ENCODE results near the gene IL1R2.

Gene IL1R2

DNA sequence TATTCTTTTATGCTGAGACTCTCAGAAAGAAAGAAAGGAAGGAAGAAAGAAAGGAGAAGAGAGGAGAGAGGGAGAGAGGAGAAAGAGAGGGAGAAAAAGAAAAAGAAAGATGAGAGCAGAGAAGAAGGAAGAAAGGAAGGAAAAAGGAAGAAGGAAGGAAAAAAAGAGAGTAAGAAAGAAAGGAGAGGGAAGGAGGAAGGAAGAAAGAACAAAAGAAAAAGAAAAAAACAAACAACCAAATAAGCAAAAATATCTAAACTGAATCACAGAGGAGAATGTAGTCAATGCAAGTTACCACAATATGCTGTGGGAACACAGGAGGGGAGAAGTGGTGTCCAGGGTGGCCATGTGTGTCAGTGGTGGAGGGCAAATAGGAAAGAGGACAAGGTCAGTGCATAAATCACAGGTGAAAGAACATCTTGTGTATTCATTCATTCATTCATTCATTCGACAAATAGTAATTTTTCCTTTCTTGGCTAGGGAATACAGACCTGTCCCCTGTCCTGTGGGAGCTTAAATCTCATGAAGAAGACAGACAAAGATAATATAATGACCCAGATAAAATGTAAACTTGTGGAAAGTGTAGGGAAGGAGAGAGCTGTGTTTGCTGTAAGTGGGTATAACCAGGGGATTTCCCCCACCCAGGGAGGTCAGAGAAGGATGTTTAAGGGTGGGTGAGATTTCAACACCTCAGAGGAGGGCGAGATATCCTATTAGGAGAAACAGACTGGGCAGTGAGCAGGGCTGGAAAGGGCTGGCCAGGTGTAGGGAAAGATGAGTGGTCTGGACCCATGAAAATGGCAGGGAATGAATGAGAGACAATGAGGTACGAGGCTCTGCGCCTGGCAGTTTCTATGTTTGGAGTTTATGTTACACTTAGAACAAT, 50.7 kb downstream of the IL1R2 start:
- no peak for DNase-seq (ENCODE audit: low read depth in 2 of 2)

DNA sequence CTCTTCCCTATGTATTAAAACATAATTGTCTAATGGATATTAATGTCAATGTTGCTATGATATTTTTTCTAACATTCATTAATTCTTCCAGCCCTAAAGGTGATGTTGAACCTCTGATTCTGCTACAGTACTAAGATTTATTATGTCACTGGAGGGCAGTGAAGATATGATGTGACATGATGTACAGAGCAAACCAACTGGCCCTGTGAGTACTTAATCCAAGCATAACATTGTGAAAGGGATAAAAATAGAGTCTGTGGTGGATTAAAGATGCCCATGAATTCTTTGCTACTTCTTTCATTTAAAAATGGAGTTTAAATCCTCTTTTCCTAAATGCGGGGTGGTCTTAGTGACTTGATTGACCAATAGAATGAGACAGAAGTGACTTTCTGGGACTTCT, 51.8 kb downstream of the IL1R2 start:
- DNase-seq (ENCODE audit: low read depth in 2 of 2) = no peak

DNA sequence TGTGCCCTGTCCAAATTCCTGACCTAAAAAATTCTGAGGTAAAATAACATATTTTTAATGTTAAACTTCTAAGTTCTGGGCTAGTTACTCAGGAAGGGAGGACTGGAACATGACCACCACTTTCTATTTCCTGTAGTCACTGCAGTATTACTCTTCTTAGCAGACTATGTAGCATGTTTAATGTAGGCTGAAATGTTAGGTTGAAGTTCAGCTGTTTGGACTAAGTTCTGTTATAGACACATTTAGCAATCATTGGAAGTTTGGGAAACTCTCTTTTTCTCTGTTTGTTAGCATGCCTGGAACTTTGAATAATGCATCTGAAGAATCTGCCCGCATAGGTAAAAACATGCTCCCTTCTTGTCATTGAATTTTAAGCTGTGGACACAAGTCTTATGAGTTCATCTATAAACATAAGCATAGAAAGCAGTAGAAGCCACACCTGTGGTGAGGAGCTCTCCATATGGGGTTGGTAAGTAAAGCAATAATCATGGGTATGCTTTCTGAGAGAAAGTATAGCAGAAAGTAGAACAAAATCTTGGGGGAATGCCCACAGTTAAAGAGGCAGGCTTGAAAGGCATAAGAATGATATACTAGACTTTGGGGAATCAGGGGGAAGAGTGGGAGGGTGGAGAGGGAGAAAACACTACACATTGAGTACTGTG, 52.6 kb downstream of the IL1R2 start:
- DNase-seq (ENCODE audit: low read depth in 2 of 2) = no peak

- no peak for DNase-seq (ENCODE audit: low read depth in 2 of 2)
Measured at GRCh38 chr2:102044967-102045489, 53.3 kb downstream of the IL1R2 start.

DNA sequence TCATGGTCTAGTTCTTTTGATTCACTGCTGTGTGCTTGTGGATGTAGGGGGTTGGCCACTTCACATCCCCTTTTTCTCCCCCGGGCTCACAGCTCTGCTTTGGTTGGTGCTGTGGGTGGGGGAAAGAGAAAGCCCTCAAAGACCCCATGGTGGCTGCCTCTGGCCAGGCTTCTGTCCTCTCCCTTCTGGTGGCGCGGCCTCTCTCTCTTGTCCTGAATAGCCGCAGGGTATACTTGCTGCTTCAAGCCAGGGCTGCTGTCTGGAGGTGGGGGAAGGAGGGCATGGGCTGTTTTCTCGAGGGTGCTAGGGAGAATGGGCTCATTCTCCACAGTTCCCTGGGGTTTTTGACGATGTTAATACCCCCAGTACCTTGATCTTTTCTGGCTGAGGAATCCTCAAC, 53.9 kb downstream of the IL1R2 start:
- no peak for DNase-seq (ENCODE audit: low read depth in 2 of 2)

DNA sequence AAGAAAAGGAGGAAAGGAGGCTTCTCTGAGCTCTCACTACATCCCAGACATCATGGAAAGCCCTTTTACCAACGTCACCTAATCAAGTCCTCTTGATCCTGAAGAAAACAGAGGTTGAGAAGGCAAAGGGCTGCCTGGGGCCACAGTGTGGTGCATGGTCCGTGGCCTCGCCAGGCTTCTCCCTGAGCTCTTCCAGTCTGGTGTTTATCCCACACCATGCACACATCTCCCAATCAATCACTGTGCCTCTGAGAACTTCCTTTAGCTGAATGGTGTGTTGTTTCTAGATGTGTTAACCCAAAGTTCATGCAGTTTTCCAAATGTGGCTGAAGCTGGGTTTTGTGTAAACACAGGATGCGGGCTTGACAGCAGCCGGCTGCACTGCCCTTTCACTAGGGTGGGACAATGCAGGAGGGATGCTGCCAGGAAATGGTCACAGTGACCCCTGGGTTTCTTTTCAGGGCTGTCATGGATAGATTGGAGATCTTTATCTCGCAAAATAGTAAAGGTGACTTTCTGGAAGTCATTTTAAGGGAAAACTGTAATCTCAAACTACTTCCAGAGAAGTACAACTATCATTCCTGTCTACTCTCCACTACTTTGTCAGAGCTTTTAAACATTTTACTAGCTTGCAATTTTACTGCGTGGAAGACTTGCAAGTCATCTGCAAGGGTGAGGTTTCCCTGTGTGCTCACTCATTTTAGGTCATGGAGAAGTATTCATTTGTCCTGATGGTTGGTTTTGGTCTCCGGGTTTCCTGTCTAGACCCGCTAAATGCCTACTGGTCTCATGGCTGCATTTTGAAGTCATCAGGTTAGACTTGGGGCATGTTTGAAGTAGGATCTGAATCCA, 54.6 kb downstream of the IL1R2 start:
- DNase-seq (ENCODE audit: low read depth in 2 of 2) = no peak

DNA sequence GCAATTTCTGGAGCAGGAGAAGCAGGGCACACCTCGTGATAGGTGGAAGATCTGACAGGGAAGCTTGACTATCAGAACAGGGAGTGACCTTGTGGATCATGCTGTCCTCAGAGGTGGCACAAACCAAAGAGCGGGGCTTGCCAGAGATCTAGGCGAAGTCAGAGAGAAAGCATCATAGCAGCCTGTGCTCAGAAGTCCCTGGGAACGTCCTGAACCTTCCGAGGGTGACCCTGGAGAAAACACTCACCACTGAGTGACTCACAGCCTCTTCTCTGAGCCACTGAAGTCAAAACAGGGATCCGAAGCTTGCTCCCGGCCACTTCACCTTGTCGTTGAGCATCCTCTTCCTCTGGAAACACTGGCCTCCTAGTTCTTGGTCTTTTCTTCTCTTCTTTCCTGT, 56.7 kb downstream of the IL1R2 start:
- no peak for DNase-seq (ENCODE audit: low read depth in 2 of 2)

DNA sequence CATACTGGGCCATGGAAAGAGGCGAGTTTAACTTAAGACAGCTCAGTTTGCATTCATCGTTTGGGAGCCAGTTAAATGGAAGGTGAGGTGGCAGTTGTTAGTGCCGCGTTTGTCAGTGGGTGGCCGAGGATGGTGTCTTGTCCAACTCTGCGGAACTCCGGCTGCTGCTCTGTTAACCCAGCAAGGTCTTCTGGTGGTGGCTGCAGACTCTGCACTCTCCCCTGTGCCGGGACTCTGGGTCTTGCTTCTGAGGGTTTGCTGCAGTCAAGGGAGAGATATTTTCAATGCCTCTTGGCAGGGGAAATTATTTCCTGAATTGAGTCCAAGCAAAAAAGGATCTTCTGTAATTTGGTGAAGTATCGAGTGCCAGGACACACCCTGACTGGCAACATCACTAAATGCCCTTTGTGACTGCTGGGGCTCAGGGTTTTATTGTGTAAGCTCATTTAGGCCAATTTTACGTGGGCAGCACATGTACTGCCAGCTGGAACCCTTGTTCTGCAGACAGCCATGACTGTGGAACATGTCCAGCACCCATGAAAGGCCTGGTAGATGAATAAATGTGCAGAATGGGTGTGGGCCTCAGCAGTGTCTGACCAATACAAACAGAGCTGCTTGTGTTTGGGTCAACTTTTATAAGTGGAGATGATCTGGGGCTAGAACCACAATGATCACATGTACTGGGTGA, 58.1 kb downstream of the IL1R2 start:
- DNase-seq (ENCODE audit: low read depth in 2 of 2) = no peak

DNA sequence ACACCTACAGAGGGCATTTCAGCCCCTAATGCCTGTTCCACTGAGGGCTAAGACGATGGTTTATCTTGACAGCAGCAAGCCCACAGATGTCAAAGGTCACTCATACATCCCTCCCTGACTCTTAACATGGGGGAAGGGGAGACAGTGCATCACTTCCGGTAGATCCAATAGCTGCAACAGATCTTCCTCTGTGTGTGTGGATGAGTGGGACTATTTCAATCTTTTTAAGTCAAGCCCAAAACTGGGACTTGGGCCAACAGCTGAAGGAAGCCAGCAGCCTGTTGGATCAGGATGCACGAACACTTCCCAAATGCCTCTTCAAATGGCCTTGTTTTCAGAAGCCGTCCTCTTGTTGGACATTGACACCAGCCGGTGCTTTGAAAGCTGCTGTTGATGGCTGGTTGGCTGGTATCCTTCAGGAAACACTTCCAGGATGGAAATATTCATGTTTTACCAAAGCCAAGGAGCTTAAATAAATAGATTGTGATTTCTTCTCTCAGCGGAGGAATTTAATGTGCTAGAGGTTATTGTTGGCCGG, 59.2 kb downstream of the IL1R2 start:
- DNase-seq (ENCODE audit: low read depth in 2 of 2) = no peak

- DNase-seq (ENCODE audit: low read depth in 2 of 2) = no peak
Measured at GRCh38 chr2:102051692-102052277, 60.0 kb downstream of the IL1R2 start.

GRCh38 chr2:102052365-102052764, 60.6 kb downstream of the IL1R2 start:
- no peak for DNase-seq (ENCODE audit: low read depth in 2 of 2)

GRCh38 chr2:102053096-102053495, 61.3 kb downstream of the IL1R2 start:
- DNase-seq (ENCODE audit: low read depth in 2 of 2) = no peak

DNA sequence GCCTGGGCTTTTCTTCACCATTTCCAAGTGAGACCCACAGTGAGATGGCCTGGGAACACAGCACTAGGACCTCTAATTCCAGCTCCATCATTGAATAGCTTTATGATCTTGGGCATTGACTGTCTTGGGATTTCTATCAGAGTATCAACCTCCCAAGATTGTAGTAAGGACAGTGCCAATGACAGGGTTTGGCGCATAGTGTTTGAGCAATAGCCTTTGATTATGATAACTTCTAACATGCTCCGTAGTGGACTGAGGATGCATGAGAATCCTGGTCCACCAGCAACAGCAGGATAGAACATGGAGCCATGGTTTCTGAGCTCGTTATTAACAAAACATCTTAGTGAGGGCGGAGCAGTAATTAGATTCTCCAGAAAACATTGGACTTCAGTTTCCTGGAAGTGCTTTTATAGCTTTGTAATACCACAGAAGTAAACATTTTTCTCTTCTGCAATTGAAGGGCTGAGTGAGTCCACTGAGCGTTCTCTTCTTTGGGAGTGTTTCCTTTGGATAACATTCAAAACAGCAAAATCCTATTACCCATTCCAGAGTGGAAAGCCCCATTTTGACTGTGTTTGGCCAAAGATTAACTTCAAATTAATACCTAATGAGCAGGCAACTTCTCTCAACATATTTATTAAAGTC, 63.7 kb downstream of the IL1R2 start:
- DNase-seq (ENCODE audit: low read depth in 2 of 2) = no peak

DNA sequence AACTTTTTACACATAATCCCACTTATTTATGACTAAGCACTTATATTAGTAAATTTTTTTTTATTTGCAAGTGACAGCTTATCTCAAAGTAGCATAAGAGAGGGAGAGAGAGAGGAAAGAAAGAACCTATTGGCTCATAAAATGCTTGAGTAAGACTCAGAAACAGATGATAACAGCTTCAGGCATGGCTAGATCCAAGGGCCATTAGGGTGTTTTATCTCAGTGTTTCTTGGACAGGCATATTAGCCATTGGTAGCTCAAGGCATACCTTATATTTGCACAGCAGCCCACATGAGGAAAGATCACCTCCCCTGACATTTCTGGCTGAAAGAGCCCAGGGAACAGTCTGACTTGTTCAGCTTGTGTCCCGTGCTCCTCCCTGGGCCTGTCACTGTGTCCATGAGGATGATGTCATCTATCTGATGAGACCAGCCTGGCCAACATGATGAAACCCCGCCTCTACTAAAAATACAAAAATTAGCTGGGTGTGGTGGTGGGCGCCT, 64.4 kb downstream of the IL1R2 start:
- no peak for DNase-seq (ENCODE audit: low read depth in 2 of 2)

DNA sequence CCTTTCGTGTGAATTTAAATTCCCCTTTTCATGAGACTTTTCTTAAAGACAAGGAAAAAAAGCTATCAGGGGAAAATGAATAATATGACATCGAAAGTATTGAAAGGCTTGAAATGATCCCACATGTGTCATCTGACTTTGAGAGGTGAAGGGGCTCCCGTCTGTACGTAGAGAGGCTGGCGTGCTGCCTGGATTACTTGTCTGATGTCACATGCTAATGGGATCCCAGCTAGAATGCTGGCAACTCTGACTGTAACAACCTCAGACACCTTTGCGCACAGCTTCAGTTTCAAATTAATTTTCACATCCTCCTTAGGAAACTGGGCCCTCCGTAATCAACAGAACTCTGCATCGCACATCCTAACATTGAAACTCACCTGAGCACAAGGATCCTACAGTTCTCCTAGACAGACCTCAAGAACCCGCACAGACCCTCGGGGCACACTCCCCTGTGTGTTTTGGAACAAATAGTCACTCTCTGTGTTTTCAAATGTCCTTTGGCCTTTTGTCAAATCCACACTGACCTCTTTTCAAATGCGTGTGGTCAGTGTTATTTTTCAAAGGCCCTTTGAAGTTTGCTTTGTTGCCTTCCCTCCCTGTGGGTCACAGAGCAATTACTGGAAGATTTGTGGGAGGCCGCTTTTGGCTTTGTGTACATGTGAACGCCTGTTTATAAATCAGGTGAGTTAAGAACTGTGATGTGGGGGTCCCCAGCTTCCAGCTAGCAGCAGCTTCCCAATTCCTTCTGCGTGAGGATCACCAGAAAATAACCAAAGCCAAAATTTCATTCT, 65.9 kb downstream of the IL1R2 start:
- no peak for DNase-seq (ENCODE audit: low read depth in 2 of 2)

DNA sequence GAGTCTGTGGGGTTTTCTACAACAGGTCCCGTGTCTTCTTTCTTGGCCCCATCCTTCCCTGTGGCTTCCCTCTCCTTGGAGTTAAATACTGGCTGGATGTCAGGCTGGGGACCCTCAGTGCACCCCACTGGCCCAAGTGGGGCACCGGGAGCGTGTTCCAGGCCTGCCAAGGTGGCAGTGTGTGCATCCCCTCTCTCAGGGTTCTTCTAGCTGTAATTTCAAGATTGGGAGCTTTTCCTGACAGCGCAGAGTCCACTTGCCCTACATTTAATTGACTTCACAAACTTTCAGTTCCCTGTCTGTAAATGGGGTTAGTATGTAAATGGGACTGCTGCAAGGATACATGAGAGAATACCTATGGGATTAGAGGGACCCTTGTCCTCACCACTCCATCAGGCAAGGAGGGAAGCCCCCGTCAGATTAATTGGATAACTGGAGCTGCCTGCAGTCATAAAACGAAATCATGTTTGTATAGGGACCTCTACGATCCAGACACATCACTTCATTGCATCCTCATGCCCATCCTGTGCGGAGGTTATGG, 66.6 kb downstream of the IL1R2 start:
- DNase-seq (ENCODE audit: low read depth in 2 of 2) = no peak

DNA sequence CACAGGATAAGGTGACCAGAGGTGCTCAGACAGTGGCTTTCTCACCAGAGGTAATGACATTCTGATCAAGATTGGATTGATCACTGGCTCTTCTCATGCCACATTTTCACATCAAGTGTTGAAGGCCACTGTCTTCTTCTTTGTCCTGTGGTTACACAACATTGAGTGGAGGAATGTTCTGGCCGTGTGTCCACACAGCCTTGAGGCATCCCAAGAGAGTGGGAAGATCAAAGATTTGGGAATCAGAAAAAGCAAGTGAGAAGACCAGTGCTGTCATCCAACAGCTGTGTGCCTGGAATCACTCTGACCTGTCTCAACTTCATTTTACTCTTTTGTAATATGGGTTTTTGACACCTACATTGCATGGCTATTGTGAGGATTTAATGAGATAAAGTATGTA, 67.4 kb downstream of the IL1R2 start:
- DNase-seq (ENCODE audit: low read depth in 2 of 2) = no peak

DNA sequence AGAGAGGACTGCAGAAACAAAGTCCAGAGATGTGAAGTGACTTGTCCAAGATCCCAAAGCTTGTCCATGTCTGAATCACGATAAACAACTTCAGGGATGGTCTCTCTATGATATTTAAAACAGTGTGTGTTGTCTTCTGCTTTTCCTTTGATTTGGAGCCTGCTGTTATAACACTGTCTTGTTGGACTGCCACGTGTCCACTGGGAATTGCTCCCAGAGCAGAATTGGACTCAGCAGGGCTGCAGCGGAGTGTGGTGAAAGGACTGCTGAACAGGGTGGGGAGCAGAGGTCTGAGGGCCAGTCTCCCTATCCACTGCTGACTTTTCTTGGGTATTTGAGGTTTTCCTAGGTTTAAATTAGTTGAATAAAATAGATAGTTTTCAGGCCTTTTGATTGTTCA, 68.3 kb downstream of the IL1R2 start:
- DNase-seq (ENCODE audit: low read depth in 2 of 2) = no peak

DNA sequence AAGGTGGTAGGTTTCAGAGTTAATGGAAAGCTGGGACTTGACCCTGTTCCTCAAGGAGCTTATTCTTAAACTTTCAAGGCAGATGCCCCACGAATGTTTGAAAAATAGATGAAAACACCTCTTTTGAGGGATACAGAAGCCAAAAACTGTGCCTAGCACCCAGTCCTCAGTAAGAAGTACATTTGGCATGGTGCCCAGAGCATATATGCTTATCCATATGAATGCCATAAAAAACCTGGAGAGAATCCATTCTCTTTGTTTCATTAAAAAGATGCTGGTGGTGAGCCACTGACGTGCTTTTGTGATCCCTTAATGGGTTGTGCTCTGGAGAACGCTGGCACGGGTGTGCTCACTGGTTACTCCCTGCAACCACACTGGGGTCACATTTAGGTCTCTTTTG, 69.0 kb downstream of the IL1R2 start:
- DNase-seq (ENCODE audit: low read depth in 2 of 2) = no peak

All from stimulated activated CD4-positive, alpha-beta T cell treated with anti-CD3 and anti-CD28 coated beads, Interleukin-15, amount 100 ng/mL, for 48 hours (primary cell).